K562 (cell line): ENCODE data around the gene RBSN. TPM values are rescaled to one million over a fixed set of nuclear protein-coding genes. Genes with fewer than 3 reads are reported as not detected.

ENCODE experiments used
- COPS2 ChIP-seq: fragments of 450-650 bp; conservative IDR thresholded peaks from 2 replicates; pipeline ENCODE4 v1.6.1; 2016; ENCODE audit warnings: mild to moderate bottlenecking, moderate library complexity
- DNMT1 ChIP-seq: fragments of 450-650 bp; IDR thresholded peaks from 2 replicates; pipeline ENCODE4 v1.6.1; 2016; ENCODE audit warnings: antibody characterized with exemption, mild to moderate bottlenecking
- EP400 ChIP-seq: fragments of 450-650 bp; IDR thresholded peaks from 2 replicates; pipeline ENCODE4 v1.6.1; 2017; ENCODE audit warnings: antibody characterized with exemption, mild to moderate bottlenecking, moderate library complexity
- HMG20A ChIP-seq: fragments of 450-650 bp; formaldehyde crosslinking; conservative IDR thresholded peaks from 2 replicates; pipeline ENCODE4 v1.4.0; 2020; ENCODE audit warnings: mild to moderate bottlenecking, mixed read lengths
- MTA2 ChIP-seq: fragments of 450-650 bp; IDR thresholded peaks from 2 replicates; pipeline ENCODE4 v1.6.1; 2016; ENCODE audit warnings: low read depth
- NCOR1 ChIP-seq: fragments of 450-650 bp; IDR thresholded peaks from 2 replicates; pipeline ENCODE4 v1.6.1; 2016; ENCODE audit warnings: mild to moderate bottlenecking, moderate library complexity
- NEUROD1 ChIP-seq: fragments of 150-350 bp; IDR thresholded peaks from 2 replicates; pipeline ENCODE4 v1.6.1; 2014; ENCODE audit warnings: borderline replicate concordance, low read length, low read depth; ENCODE audit not compliant: partially characterized antibody
- NFRKB ChIP-seq: fragments of 450-650 bp; IDR thresholded peaks from 2 replicates; pipeline ENCODE4 v1.6.1; 2016; ENCODE audit warnings: low read depth
- NR1H2 ChIP-seq: sonication (generic); formaldehyde crosslinking; IDR thresholded peaks from 2 replicates; pipeline ENCODE4 v1.4.0; 2020; ENCODE audit warnings: mild to moderate bottlenecking, missing genetic modification reagents
- NR2C1 ChIP-seq, 2 experiments: fragments of 450-650 bp; IDR thresholded peaks; 2 replicates each; pipeline ENCODE4 v1.6.1; 2017; ENCODE audit warnings: mild to moderate bottlenecking in 2 of 2, antibody characterized with exemption in 1 of 2, inconsistent platforms in 1 of 2, missing compliant biosample characterization in 1 of 2, missing genetic modification characterization in 1 of 2
- NUFIP1 ChIP-seq: fragments of 450-650 bp; IDR thresholded peaks from 2 replicates; pipeline ENCODE4 v1.6.1; 2018; ENCODE audit not compliant: partially characterized antibody
- OTX1 ChIP-seq: fragments of 450-650 bp; formaldehyde crosslinking; IDR thresholded peaks from 2 replicates; pipeline ENCODE4 v1.4.0; 2022; ENCODE audit warnings: mild to moderate bottlenecking
- PCBP1 ChIP-seq: fragments of 200-400 bp; formaldehyde crosslinking; IDR thresholded peaks from 2 replicates; pipeline ENCODE4 v1.6.1; 2018; ENCODE audit warnings: mild to moderate bottlenecking, low read depth, low read length; ENCODE audit not compliant: poor library complexity, severe bottlenecking
- PKNOX1 ChIP-seq: fragments of 450-650 bp; IDR thresholded peaks from 2 replicates; pipeline ENCODE4 v1.6.1; 2016
- SOX6 ChIP-seq: fragments of 450-650 bp; IDR thresholded peaks from 2 replicates; pipeline ENCODE4 v1.6.1; 2014; ENCODE audit warnings: mild to moderate bottlenecking
- TBL1XR1 ChIP-seq, 2 experiments: IDR thresholded peaks; 2 replicates each; pipeline ENCODE4 v1.6.1; 2012; ENCODE audit warnings: improper control_type of control experiment in 2 of 2, low read length in 2 of 2, mild to moderate bottlenecking in 1 of 2
- THRB ChIP-seq: fragments of 450-650 bp; formaldehyde crosslinking; conservative IDR thresholded peaks from 2 replicates; pipeline ENCODE4 v1.4.0; 2022; ENCODE audit warnings: mild to moderate bottlenecking, missing genetic modification characterization
- ZNF407 ChIP-seq: fragments of 450-650 bp; IDR thresholded peaks from 2 replicates; pipeline ENCODE4 v1.6.1; 2016; ENCODE audit warnings: low read depth
- polyA plus RNA-seq, 8 experiments: library from polyadenylated mRNA; depleted of rRNA in 4 of 8; stranded (reverse) in 5 of 8; unstranded in 3 of 8; fragments of >200 nt; fragmentation: Nextera tagmentation in 2 of 8; fragmentation: Illumina TruSeq in 1 of 8; extraction: Ambion mirVana in 2 of 8; extraction: Trizol in 1 of 8; gene quantifications; 2 replicates each; pipeline versions ENCODE4 v1.2.1 to v1.2.3, GENCODE V29; 2011 to 2014; ENCODE audit warnings: inconsistent platforms in 1 of 8, missing spikeins in 1 of 8
- total RNA-seq, 7 experiments: library from RNA; depleted of rRNA in 6 of 7; stranded (reverse); fragments of >200 nt in 6 of 7; fragmentation: Illumina TruSeq in 2 of 7; extraction: Trizol in 2 of 7; gene quantifications; 2 replicates each; pipeline versions ENCODE4 v1.2.1 to v1.2.3, GENCODE V29; 2011 to 2021; ENCODE audit warnings: low replicate concordance in 1 of 7

Gene RBSN
- total and polyA plus RNA-seq, 9 of the 15 experiments (the other 6 are each of a cell fraction or from before 2014, with no cell fraction given), result 2.9 to 19.6 (median 15.0) TPM

GRCh38 chr3:15098503-15099363 is at the start of gene RBSN (continued):
- TF ChIP-seq NUFIP1, result no peak
- TF ChIP-seq EP400, result peak; percentile 96
- peak; percentile 97 for TF ChIP-seq PKNOX1
- TF ChIP-seq NCOR1, result peak; percentile 52; the same call in 1 of the 2 replicates
- no peak for TF ChIP-seq COPS2
- peak; percentile 99 for TF ChIP-seq PCBP1
- peak; percentile 96 for TF ChIP-seq NFRKB
- no peak for TF ChIP-seq NR1H2 (CRISPR knock-in tag)
- TF ChIP-seq MTA2, result peak; percentile 16; the same call in 1 of the 2 replicates
- TF ChIP-seq SOX6, result peak; percentile 26; the same call in 1 of the 2 replicates
- no peak for TF ChIP-seq HMG20A (CRISPR knock-in tag)
- peak; percentile 84 for TF ChIP-seq NEUROD1
- no peak for TF ChIP-seq DNMT1
- peak; percentile 4; the same call in 1 of the 2 replicates for TF ChIP-seq THRB (CRISPR knock-in tag)
- peak; percentile 12; the same call in 1 of the 2 replicates for TF ChIP-seq OTX1
- 0 out of 2 replicates have a peak, but pooled peaks have one; percentile 20 for TF ChIP-seq ZNF407
- TF ChIP-seq NR2C1 (IDR thresholded peaks at IDR 0.05), result peak; percentile 27; the same call in 1 of the 2 replicates
- TF ChIP-seq NR2C1 (tag; IDR thresholded peaks at IDR 0.05), result peak; percentile 72
- peak; percentile 66 to 84; a peak in 2 of 4 replicates for TF ChIP-seq TBL1XR1 (IDR thresholded peaks at IDR 0.05; ENCODE audit: low read length in 2 of 2)
